Neural cell (in vitro differentiated cells): ENCODE data around the gene DPYD. TPM values are rescaled to one million over a fixed set of nuclear protein-coding genes. Genes with fewer than 3 reads are reported as not detected.

Experiments
- H2AFZ ChIP-seq: fragments of 200-600, 300-800 bp; sonication (generic), shearing (Covaris generic); 2 replicates; pipeline ENCODE4 v1.6.0; 2014; ENCODE audit warnings: low read depth, mild to moderate bottlenecking, antibody characterized with exemption, low read length, moderate library complexity
- H3F3A ChIP-seq: fragments of 200-600 bp; shearing (Covaris generic); 2 replicates; pipeline ENCODE4 v1.6.1; 2016; ENCODE audit warnings: mild to moderate bottlenecking, moderate library complexity, mixed read lengths, antibody characterized with exemption, low read length; ENCODE audit not compliant: insufficient read depth, poor library complexity, severe bottlenecking
- H3K27ac ChIP-seq: fragments of 200-600, 300-800 bp; sonication (generic), shearing (Covaris generic); 2 replicates; pipeline ENCODE4 v1.5.1; 2014; ENCODE audit warnings: mild to moderate bottlenecking, low read length, moderate library complexity
- H3K27me3 ChIP-seq: fragments of 300-800, 200-600 bp; sonication (generic), shearing (Covaris generic); 2 replicates; pipeline ENCODE4 v1.6.0; 2014; ENCODE audit warnings: mild to moderate bottlenecking, low read depth, low read length, moderate library complexity; ENCODE audit not compliant: insufficient read depth
- H3K36me3 ChIP-seq: fragments of 300-800, 200-600 bp; sonication (generic), shearing (Covaris generic); 2 replicates; pipeline ENCODE4 v1.5.1; 2014; ENCODE audit warnings: mild to moderate bottlenecking, antibody characterized with exemption, low read length, moderate library complexity; ENCODE audit not compliant: insufficient read depth
- H3K4me2 ChIP-seq: fragments of 300-800, 200-600 bp; sonication (generic), shearing (Covaris generic); 2 replicates; pipeline ENCODE4 v1.6.0; 2014; ENCODE audit warnings: mild to moderate bottlenecking, low read length
- H3K4me3 ChIP-seq: fragments of 300-800, 200-600 bp; sonication (generic), shearing (Covaris generic); 2 replicates; pipeline ENCODE4 v1.5.1; 2014; ENCODE audit warnings: mild to moderate bottlenecking, low read length, moderate library complexity
- H3K79me2 ChIP-seq: fragments of 200-600 bp; shearing (Covaris generic); replicated peaks from 2 replicates; pipeline ENCODE4 v1.6.0; 2014; ENCODE audit warnings: mild to moderate bottlenecking, low read length, moderate library complexity; ENCODE audit not compliant: insufficient read depth
- H3K9ac ChIP-seq: fragments of 300-800, 200-600 bp; sonication (generic), shearing (Covaris generic); 2 replicates; pipeline ENCODE4 v1.6.1; 2016; ENCODE audit warnings: mild to moderate bottlenecking, low read length, mixed read lengths
- H3K9me2 ChIP-seq: fragments of 200-600 bp; shearing (Covaris generic); 2 replicates; pipeline ENCODE4 v1.6.1; 2016; ENCODE audit warnings: mild to moderate bottlenecking, low read length, mixed read lengths; ENCODE audit not compliant: insufficient read depth
- H3K9me3 ChIP-seq: fragments of 200-600, 300-800 bp; sonication (generic), shearing (Covaris generic); 2 replicates; pipeline ENCODE4 v1.6.1; 2016; ENCODE audit warnings: mild to moderate bottlenecking, mixed run types, low read length, moderate library complexity, mixed read lengths
- H4K20me1 ChIP-seq: fragments of 200-600 bp; shearing (Covaris generic); 2 replicates; pipeline ENCODE4 v1.6.1; 2016; ENCODE audit warnings: mild to moderate bottlenecking, mixed run types; ENCODE audit not compliant: insufficient read depth
- CTCF ChIP-seq: fragments of 450-650 bp; IDR thresholded peaks from 2 replicates; pipeline ENCODE4 v1.5.1; 2014; ENCODE audit warnings: antibody characterized with exemption, mild to moderate bottlenecking, moderate library complexity; ENCODE audit not compliant: poor library complexity, severe bottlenecking
- EP300 ChIP-seq: fragments of 450-650 bp; conservative IDR thresholded peaks from 2 replicates; pipeline ENCODE4 v1.6.1; 2014; ENCODE audit warnings: antibody characterized with exemption, mild to moderate bottlenecking, moderate library complexity; ENCODE audit not compliant: poor library complexity, severe bottlenecking
- EZH2 ChIP-seq: fragments of 200-600, 300-800 bp; shearing (Covaris generic), sonication (generic); IDR thresholded peaks from 2 replicates; pipeline ENCODE4 v1.6.1; 2014; ENCODE audit warnings: antibody characterized with exemption, low read length, borderline replicate concordance, mild to moderate bottlenecking; ENCODE audit not compliant: insufficient read depth, poor library complexity, severe bottlenecking
- MXI1 ChIP-seq: fragments of 450-650 bp; conservative IDR thresholded peaks from 2 replicates; pipeline ENCODE4 v1.6.1; 2014; ENCODE audit warnings: antibody characterized with exemption, mild to moderate bottlenecking; ENCODE audit not compliant: poor library complexity, severe bottlenecking
- POLR2AphosphoS5 ChIP-seq: IDR thresholded peaks from 2 replicates; pipeline ENCODE4 v1.6.1; 2012
- RAD21 ChIP-seq: fragments of 450-650 bp; conservative IDR thresholded peaks from 2 replicates; pipeline ENCODE4 v1.6.1; 2014; ENCODE audit warnings: antibody characterized with exemption, mild to moderate bottlenecking, moderate library complexity
- SMC3 ChIP-seq: fragments of 450-650 bp; conservative IDR thresholded peaks from 2 replicates; pipeline ENCODE4 v1.6.1; 2014; ENCODE audit warnings: antibody characterized with exemption, mild to moderate bottlenecking, moderate library complexity; ENCODE audit not compliant: poor library complexity
- TAF1 ChIP-seq: IDR thresholded peaks from 2 replicates; pipeline ENCODE4 v1.6.1; 2012; ENCODE audit warnings: low read depth
- polyA plus RNA-seq: library from polyadenylated mRNA; depleted of rRNA; stranded (reverse); fragments of >200 nt; gene quantifications from 2 replicates; pipeline ENCODE4 v1.2.3, GENCODE V29; 2014
- TF ChIP-seq, protein P1 (sequence below): IDR thresholded peaks from 2 replicates; pipeline ENCODE4 v1.6.1; 2012; ENCODE audit warnings: borderline replicate concordance

Gene DPYD
- polyA plus RNA-seq, 1 donor from 2014 or later, result 6.7 TPM

- Histone ChIP-seq H3K27ac (no peak overlapping the region), H2AFZ (no peak overlapping the region), H3K9ac (no peak overlapping the region), H3K4me2 (no peak overlapping the region), H3K27me3 (no peaks in the 10 kb centered on the region), H3K4me3 (no peak overlapping the region), H3K36me3 (no peaks in the 10 kb centered on the region), H3F3A (no peaks in the 10 kb centered on the region), H3K9me3 (no peaks in the 10 kb centered on the region), H3K79me2 (no peaks in the 10 kb centered on the region), H3K9me2 (no peaks in the 10 kb centered on the region), H4K20me1 (no peaks in the 10 kb centered on the region)
- no peak for TF ChIP-seq POLR2AphosphoS5
- TF ChIP-seq CTCF, result no peak
- no peak for TF ChIP-seq TAF1
- no peak for TF ChIP-seq RAD21
- no peak for TF ChIP-seq SMC3
- no peak for TF ChIP-seq EZH2
- TF ChIP-seq EP300, result no peak
- TF ChIP-seq, protein P1, sequence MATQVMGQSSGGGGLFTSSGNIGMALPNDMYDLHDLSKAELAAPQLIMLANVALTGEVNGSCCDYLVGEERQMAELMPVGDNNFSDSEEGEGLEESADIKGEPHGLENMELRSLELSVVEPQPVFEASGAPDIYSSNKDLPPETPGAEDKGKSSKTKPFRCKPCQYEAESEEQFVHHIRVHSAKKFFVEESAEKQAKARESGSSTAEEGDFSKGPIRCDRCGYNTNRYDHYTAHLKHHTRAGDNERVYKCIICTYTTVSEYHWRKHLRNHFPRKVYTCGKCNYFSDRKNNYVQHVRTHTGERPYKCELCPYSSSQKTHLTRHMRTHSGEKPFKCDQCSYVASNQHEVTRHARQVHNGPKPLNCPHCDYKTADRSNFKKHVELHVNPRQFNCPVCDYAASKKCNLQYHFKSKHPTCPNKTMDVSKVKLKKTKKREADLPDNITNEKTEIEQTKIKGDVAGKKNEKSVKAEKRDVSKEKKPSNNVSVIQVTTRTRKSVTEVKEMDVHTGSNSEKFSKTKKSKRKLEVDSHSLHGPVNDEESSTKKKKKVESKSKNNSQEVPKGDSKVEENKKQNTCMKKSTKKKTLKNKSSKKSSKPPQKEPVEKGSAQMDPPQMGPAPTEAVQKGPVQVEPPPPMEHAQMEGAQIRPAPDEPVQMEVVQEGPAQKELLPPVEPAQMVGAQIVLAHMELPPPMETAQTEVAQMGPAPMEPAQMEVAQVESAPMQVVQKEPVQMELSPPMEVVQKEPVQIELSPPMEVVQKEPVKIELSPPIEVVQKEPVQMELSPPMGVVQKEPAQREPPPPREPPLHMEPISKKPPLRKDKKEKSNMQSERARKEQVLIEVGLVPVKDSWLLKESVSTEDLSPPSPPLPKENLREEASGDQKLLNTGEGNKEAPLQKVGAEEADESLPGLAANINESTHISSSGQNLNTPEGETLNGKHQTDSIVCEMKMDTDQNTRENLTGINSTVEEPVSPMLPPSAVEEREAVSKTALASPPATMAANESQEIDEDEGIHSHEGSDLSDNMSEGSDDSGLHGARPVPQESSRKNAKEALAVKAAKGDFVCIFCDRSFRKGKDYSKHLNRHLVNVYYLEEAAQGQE, result no peak
- TF ChIP-seq MXI1, result no peak
Measured at GRCh38 chr1:97651250-97651649, 269.6 kb downstream of the DPYD start.

- no peak overlapping the region for H2AFZ ChIP-seq
- H3K36me3 ChIP-seq, result no peaks in the 10 kb centered on the region
- TF ChIP-seq TAF1, result no peak
- TF ChIP-seq SMC3, result no peak
- no peak for TF ChIP-seq EP300
- no peak for TF ChIP-seq EZH2
- TF ChIP-seq POLR2AphosphoS5, result no peak
- TF ChIP-seq MXI1, result no peak
- no peak for TF ChIP-seq CTCF
- TF ChIP-seq RAD21, result no peak
- TF ChIP-seq, protein P1, result no peak
- no peak overlapping the region for H3K27ac ChIP-seq
- no peaks in the 10 kb centered on the region for H3K79me2 ChIP-seq
- no peaks in the 10 kb centered on the region for H3F3A ChIP-seq
- H4K20me1 ChIP-seq, result no peaks in the 10 kb centered on the region
- no peaks in the 10 kb centered on the region for H3K9me3 ChIP-seq
- no peaks in the 10 kb centered on the region for H3K9me2 ChIP-seq
- H3K4me2 ChIP-seq, result no peak overlapping the region
- no peaks in the 10 kb centered on the region for H3K27me3 ChIP-seq
- H3K9ac ChIP-seq, result no peak overlapping the region
- H3K4me3 ChIP-seq, result no peak overlapping the region
Measured at GRCh38 chr1:97649591-97649990, 271.2 kb downstream of the DPYD start.
